D721Med (cell line): ENCODE measurements around the gene SDC3.
"Not testable (repeated sequence)": the region's sequence is repeated elsewhere in the genome, so short reads cannot be mapped to it uniquely, and the experiment has no call there.

Experiments
- DNase-seq: peaks from one replicate; pipeline ENCODE4 v3.0.0; 2011; ENCODE audit warnings: low spot score; ENCODE audit not compliant: insufficient read length
- FAIRE-seq: peaks from 2 replicates; lab custom pipeline; 2011; peaks lifted over from hg19 to GRCh38; lab: Jason Lieb, UNC
- CTCF ChIP-seq: IDR thresholded peaks from 2 replicates; pipeline ENCODE4 v1.5.1; 2012; ENCODE audit warnings: mild to moderate bottlenecking, control low read depth; ENCODE audit not compliant: insufficient read depth; ENCODE audit errors: missing control alignments

The SDC3 gene

GRCh38 chr1:30948278-30948677, 39.7 kb upstream of the SDC3 start:
- DNase-seq (no peak), FAIRE-seq (no peak)
- no peak for TF ChIP-seq CTCF

GRCh38 chr1:30947212-30947611, 38.7 kb upstream of the SDC3 start:
- DNase-seq (no peak), FAIRE-seq (no peak)
- TF ChIP-seq CTCF = no peak

DNA sequence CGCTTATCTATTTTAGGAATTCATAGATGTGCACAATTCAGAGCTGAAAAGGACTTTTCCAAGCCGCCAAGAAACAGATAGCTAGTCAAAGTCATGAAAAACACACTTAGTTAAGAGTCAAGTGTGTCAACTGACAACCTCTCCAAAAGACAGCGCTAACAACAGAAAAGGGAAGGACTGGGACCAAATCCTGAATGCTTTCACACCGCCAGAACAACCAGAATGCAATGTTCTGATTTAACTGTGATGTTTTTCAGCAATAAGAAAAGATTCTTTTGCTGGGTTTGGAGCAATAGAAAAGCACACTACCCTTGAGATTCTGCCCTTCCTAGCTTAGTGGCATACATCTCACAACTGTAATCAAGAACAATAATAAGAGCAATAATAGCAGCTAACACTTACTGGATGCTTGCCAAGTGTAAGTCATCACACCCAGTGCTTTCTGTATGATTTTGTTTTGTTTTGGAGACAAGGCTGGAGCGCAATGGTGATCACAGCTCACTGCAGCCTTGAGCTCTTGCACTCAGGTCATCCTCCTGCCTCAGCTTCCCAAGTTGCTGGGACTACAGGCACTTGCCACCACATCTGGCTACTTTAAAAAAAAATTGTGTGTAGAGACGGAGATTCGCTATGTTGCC, 33.9 kb upstream of the SDC3 start:
- no peak for FAIRE-seq
- TF ChIP-seq CTCF = no peak
- DNase-seq = no peak

DNA sequence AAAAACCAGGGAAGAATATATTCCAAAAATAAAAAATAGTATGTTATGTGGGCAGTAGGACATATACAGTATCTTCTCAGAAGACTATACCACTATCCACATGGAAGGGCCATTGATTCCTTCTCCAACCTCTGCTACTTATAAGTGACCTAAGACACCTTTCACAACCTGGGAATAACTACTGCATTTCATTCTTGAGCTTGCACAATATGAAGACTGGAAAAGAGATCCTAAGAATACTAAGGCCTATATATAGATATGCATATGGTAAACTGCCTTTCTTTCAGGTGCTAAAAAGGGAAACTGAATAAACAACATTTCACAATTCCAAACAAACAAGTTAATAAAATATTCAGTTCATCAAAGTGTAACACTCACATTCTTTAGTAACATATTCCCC, 32.0 kb upstream of the SDC3 start:
- no peak for DNase-seq
- FAIRE-seq = no peak
- TF ChIP-seq CTCF = no peak

- DNase-seq (no peak), FAIRE-seq (no peak)
- TF ChIP-seq CTCF = no peak
Observed at GRCh38 chr1:30936541-30937171, 28.1 kb upstream of the SDC3 start.

- FAIRE-seq, DNase-seq: not testable (repeated sequence)
Observed at GRCh38 chr1:30935758-30936157, 27.2 kb upstream of the SDC3 start.

- no peak for TF ChIP-seq CTCF
- no peak for DNase-seq
- no peak for FAIRE-seq
Observed at GRCh38 chr1:30934613-30935012, 26.1 kb upstream of the SDC3 start.
